ENCODE data around the gene GEMIN8.

The GEMIN8 gene

GRCh38 chrX:14029425-14030173 lies at the start of gene GEMIN8:
TSS of gene GEMIN8 (minus strand) at chrX:14029892. CDS start at chrX:14021478, 8,414 bp downstream.
- DNase-seq: peak; percentile 88

GRCh38 chrX:14076639-14077038 lies 46.9 kb upstream of the GEMIN8 start:
- DNase-seq: no peak

- no peak for DNase-seq
Observed at GRCh38 chrX:14073556-14073955, 43.9 kb upstream of the GEMIN8 start.

- DNase-seq: no peak
Observed at GRCh38 chrX:14073071-14073470, 43.4 kb upstream of the GEMIN8 start.

GRCh38 chrX:14065800-14066199 lies 36.1 kb upstream of the GEMIN8 start:
- no peak for DNase-seq

- DNase-seq: no peak
Observed at GRCh38 chrX:14064626-14065432, 35.1 kb upstream of the GEMIN8 start.

- DNase-seq: no peak
Observed at GRCh38 chrX:14062524-14062923, 32.8 kb upstream of the GEMIN8 start.

GRCh38 chrX:14056206-14056605 lies 26.5 kb upstream of the GEMIN8 start:
- DNase-seq: no peak

- no peak for DNase-seq
Observed at GRCh38 chrX:14051416-14051815, 21.7 kb upstream of the GEMIN8 start.

- no peak for DNase-seq
Observed at GRCh38 chrX:14050709-14051108, 21.0 kb upstream of the GEMIN8 start.

- no peak for DNase-seq
Observed at GRCh38 chrX:14043209-14043608, 13.5 kb upstream of the GEMIN8 start.

GRCh38 chrX:14039344-14039743 lies 9.7 kb upstream of the GEMIN8 start:
- no peak for DNase-seq

- no peak for DNase-seq
Observed at GRCh38 chrX:14038375-14039085, 8.8 kb upstream of the GEMIN8 start.

- peak; percentile 63 for DNase-seq
Observed at GRCh38 chrX:14032406-14032805, 2.7 kb upstream of the GEMIN8 start.

- DNase-seq: no peak
Observed at GRCh38 chrX:14030174-14030530, 460 bp upstream of the GEMIN8 start.

GRCh38 chrX:14029039-14029424 lies 660 bp downstream of the GEMIN8 start:
- no peak for DNase-seq

GRCh38 chrX:14028473-14028872 lies 1.2 kb downstream of the GEMIN8 start:
- no peak for DNase-seq

- no peak for DNase-seq
Observed at GRCh38 chrX:14027511-14028019, 2.1 kb downstream of the GEMIN8 start.

- no peak for DNase-seq
Observed at GRCh38 chrX:14027036-14027435, 2.7 kb downstream of the GEMIN8 start.

- DNase-seq: no peak
Observed at GRCh38 chrX:14026121-14026520, 3.6 kb downstream of the GEMIN8 start.

- DNase-seq: no peak
Observed at GRCh38 chrX:14022019-14022418, 7.7 kb downstream of the GEMIN8 start.

- DNase-seq: no peak
Observed at GRCh38 chrX:14017399-14017798, 12.3 kb downstream of the GEMIN8 start.

GRCh38 chrX:14015941-14016340 lies 13.8 kb downstream of the GEMIN8 start:
- no peak for DNase-seq

Measured in right forelimb (tissue), 1 donor.